Measurements from ENCODE around the gene PDE4D. TPM values are rescaled to one million over a fixed set of nuclear protein-coding genes. Genes with fewer than 3 reads are reported as not detected.

Gene PDE4D
- total RNA-seq, 1 donor from 2014 or later = 28.2 TPM

- DNase-seq (no peak), ATAC-seq (ENCODE audit: low read depth) (no peak)
- Mint-ChIP-seq H3K4me1 (peaks cover 7% of the 10 kb centered on the region), H3K9me3 (no peaks in the 10 kb centered on the region), H3K27me3 (no peaks in the 10 kb centered on the region), H3K36me3 (ENCODE audit: low read depth) (no peaks in the 10 kb centered on the region), H3K4me3 (no peak overlapping the region), H3K27ac (no peak overlapping the region)
- ChIA-PET POLR2A (no interaction called here), CTCF (no interaction called here)
- intact Hi-C loops (cut with micrococcal nuclease) = no loop called here
- TF ChIP-seq CTCF (IDR thresholded peaks at IDR 0.05) = no peak
Measured at GRCh38 chr5:59142138-59142537, 751.4 kb downstream of the PDE4D start.

GRCh38 chr5:59140133-59140532 is 753.4 kb downstream of the PDE4D start:
- intact Hi-C loops (cut with micrococcal nuclease) = no loop called here
- no peak for ATAC-seq (ENCODE audit: low read depth)

GRCh38 chr5:59139695-59140094 is 753.8 kb downstream of the PDE4D start:
- CTCF ChIA-PET = no interaction called here
- no peak for TF ChIP-seq CTCF (IDR thresholded peaks at IDR 0.05)

More at GRCh38 chr5:59140133-59140532, 753.4 kb downstream of the PDE4D start:
- Mint-ChIP-seq H3K36me3 (ENCODE audit: low read depth) (no peaks in the 10 kb centered on the region), H3K27me3 (no peaks in the 10 kb centered on the region), H3K4me1 (peaks cover 7% of the 10 kb centered on the region), H3K27ac (no peak overlapping the region), H3K9me3 (no peaks in the 10 kb centered on the region), H3K4me3 (no peak overlapping the region)
- DNase-seq = no peak
- ChIA-PET POLR2A (no interaction called here), CTCF (no interaction called here)
- TF ChIP-seq CTCF (IDR thresholded peaks at IDR 0.05) = no peak

GRCh38 chr5:59138509-59138908 is 755.0 kb downstream of the PDE4D start:
- ATAC-seq (ENCODE audit: low read depth) (no peak), DNase-seq (no peak)
- Mint-ChIP-seq H3K36me3 (ENCODE audit: low read depth) (no peaks in the 10 kb centered on the region), H3K27me3 (no peaks in the 10 kb centered on the region), H3K9me3 (no peaks in the 10 kb centered on the region), H3K27ac (no peak overlapping the region), H3K4me1 (no peaks in the 10 kb centered on the region), H3K4me3 (no peak overlapping the region)
- POLR2A ChIA-PET = interaction anchor here (1.1 kb wide), 1 partner anchor 11 kb away, joined by 3 read pairs; no protein-coding TSS in a partner anchor
- intact Hi-C loops (cut with micrococcal nuclease) = no loop called here
- CTCF ChIA-PET = no interaction called here
- TF ChIP-seq CTCF (IDR thresholded peaks at IDR 0.05) = no peak

More at GRCh38 chr5:59139695-59140094, 753.8 kb downstream of the PDE4D start:
- Mint-ChIP-seq H3K4me3 (no peak overlapping the region), H3K27ac (no peak overlapping the region), H3K27me3 (no peaks in the 10 kb centered on the region), H3K36me3 (ENCODE audit: low read depth) (no peaks in the 10 kb centered on the region), H3K4me1 (peaks cover 7% of the 10 kb centered on the region), H3K9me3 (no peaks in the 10 kb centered on the region)
- DNase-seq (no peak), ATAC-seq (ENCODE audit: low read depth) (no peak)
- POLR2A ChIA-PET = no interaction called here
- intact Hi-C loops (cut with micrococcal nuclease) = no loop called here

GRCh38 chr5:59137846-59138245 is 755.7 kb downstream of the PDE4D start:
- TF ChIP-seq CTCF (IDR thresholded peaks at IDR 0.05) = no peak
- ChIA-PET POLR2A (interaction anchor here (1.3 kb wide), 1 partner anchor 10 kb away, joined by 4 read pairs; no protein-coding TSS in a partner anchor), CTCF (no interaction called here)
- Mint-ChIP-seq H3K4me1 (no peaks in the 10 kb centered on the region), H3K4me3 (no peak overlapping the region), H3K36me3 (ENCODE audit: low read depth) (no peaks in the 10 kb centered on the region), H3K27ac (no peak overlapping the region), H3K27me3 (no peaks in the 10 kb centered on the region), H3K9me3 (no peaks in the 10 kb centered on the region)
- intact Hi-C loops (cut with micrococcal nuclease) = no loop called here
- ATAC-seq (ENCODE audit: low read depth) = no peak
- no peak for DNase-seq
